GM20000 (cell line): ENCODE measurements around the gene KIF16B.

Experiments
- DNase-seq: peaks from one replicate; pipeline ENCODE4 v3.0.0; 2012; ENCODE audit warnings: low spot score
- CTCF ChIP-seq: IDR thresholded peaks from 2 replicates; pipeline ENCODE4 v1.5.1; 2012; ENCODE audit warnings: mild to moderate bottlenecking, control low read depth; ENCODE audit errors: extremely low read depth, missing control alignments

Gene KIF16B

GRCh38 chr20:16541226-16541625, 32.0 kb downstream of the KIF16B start:
- no peak for TF ChIP-seq CTCF
- no peak for DNase-seq

- no peak for DNase-seq
- no peak for TF ChIP-seq CTCF
Observed at GRCh38 chr20:16539280-16540021, 33.8 kb downstream of the KIF16B start.

- no peak for TF ChIP-seq CTCF
- no peak for DNase-seq
Observed at GRCh38 chr20:16538779-16539178, 34.5 kb downstream of the KIF16B start.

GRCh38 chr20:16537918-16538317, 35.3 kb downstream of the KIF16B start:
- TF ChIP-seq CTCF = no peak
- no peak for DNase-seq

- no peak for TF ChIP-seq CTCF
- no peak for DNase-seq
Observed at GRCh38 chr20:16537025-16537665, 36.1 kb downstream of the KIF16B start.

GRCh38 chr20:16535277-16535676, 38.0 kb downstream of the KIF16B start:
- no peak for DNase-seq
- TF ChIP-seq CTCF = no peak

- DNase-seq = no peak
- no peak for TF ChIP-seq CTCF
Observed at GRCh38 chr20:16533502-16533901, 39.7 kb downstream of the KIF16B start.
